ENCODE measurements around the gene UNC13B.

GRCh38 chr9:35422753-35423152 is 260.9 kb downstream of the UNC13B start:
- TF ChIP-seq SUZ12 (IDR thresholded peaks at IDR 0.05) = no peak
- no peak for TF ChIP-seq ELF4 (IDR thresholded peaks at IDR 0.05)
- TF ChIP-seq FOXK2 (IDR thresholded peaks at IDR 0.05) = no peak
- no peak for TF ChIP-seq SP1 (IDR thresholded peaks at IDR 0.05)
- no peak for TF ChIP-seq ARNT (IDR thresholded peaks at IDR 0.05)
- no peak for TF ChIP-seq FOXM1 (IDR thresholded peaks at IDR 0.05; ENCODE audit: borderline replicate concordance)
- TF ChIP-seq BHLHE40 (IDR thresholded peaks at IDR 0.05; ENCODE audit: borderline replicate concordance) = no peak
- TF ChIP-seq FOXA1 (IDR thresholded peaks at IDR 0.05) = no peak
- TF ChIP-seq HDGF (IDR thresholded peaks at IDR 0.05; ENCODE audit: borderline replicate concordance) = no peak
- TF ChIP-seq L3MBTL2 (conservative IDR thresholded peaks at IDR 0.05) = no peak
